GM21515 (cell line): ENCODE data around the gene ORAI2.
"Not testable (repeated sequence)": the region's sequence is repeated elsewhere in the genome, so short reads cannot be mapped to it uniquely, and the experiment has no call there.

Experiments
- ATAC-seq: cut with Tn5 transposase; IDR thresholded peaks from one replicate; pipeline ENCODE4 v1.9.1; 2021; ENCODE audit not compliant: unreplicated experiment

Gene ORAI2

DNA sequence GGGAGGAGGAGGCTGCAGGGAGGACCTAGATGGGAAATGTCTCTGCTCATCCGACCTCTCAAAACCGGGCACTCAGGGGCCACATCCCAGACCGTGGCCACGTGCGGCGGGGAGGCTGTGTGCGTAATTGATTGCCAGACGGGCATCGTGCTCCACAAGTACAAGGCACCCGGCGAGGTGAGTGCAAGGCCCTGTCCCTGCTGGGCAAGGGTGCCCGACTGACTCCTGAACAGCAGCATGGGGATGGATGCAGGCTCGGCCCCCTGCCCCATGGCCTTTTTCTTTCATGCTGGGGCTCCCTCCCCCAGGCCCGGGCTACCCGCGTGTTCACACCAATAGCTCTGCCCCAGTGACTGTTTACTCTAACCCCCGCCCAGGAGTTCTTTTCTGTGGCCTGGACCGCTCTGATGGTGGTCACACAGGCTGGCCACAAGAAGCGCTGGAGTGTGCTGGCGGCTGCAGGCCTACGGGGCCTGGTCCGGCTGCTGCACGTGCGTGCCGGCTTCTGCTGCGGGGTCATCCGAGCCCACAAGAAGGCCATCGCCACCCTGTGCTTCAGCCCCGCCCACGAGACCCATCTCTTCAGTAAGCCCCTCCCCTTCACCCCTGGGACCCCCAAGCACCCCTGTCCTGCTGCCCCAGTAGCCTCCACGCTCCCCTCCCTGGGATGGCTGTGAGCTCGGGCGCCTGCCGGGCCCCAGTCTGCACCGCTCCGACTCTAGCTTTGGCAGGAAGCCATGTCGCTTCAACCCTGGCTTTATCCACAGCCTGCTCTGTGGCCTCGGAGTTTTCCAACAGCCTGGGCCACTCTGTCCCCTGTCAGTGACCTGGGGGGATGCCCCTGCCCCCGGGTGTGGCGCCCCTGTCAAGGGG, 35.3 kb downstream of the ORAI2 start:
- no peak for ATAC-seq

- ATAC-seq = no peak
Measured at GRCh38 chr7:102469351-102469971, 36.1 kb downstream of the ORAI2 start.

DNA sequence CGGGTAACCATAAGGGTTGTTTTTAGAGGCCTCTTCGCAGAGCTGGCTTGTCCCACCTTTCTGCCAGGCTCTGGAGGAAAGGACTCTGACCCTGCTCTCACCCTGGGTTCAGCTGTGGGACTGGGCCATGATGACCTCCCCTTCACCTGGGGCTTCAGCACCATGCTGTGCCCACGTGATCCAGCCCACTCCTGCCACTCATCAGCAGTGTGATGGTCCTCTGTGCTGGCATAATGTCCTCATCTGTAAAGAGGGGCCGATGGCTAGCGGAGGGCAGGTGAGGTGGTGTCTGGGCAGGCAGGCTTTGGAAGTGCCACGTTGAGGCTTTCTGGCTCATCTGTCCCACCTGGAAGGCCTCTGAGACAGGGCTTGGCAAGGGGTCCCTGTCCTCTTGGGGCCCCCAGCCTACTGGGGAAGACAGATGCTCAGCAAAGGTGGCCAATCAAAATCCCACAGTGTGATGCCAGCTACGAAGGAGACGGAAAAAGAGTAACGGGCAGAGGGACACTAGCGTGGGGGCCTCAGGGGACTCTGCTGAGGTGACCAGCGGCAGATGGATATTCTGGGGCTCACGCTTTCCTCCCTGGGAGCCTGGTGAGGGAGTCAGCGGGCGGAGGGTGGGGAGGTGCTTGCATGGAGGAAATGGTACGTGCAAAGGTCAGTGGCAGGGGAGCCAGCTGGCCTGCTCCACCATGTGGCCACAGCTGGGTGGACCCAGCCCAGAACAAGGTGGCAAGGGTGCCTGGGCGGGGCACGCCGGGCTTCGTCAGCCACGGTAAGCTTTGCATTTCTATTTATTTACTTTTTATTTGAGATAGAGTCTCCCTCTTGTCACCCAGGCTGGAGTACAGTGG, 36.8 kb downstream of the ORAI2 start:
- no peak for ATAC-seq

DNA sequence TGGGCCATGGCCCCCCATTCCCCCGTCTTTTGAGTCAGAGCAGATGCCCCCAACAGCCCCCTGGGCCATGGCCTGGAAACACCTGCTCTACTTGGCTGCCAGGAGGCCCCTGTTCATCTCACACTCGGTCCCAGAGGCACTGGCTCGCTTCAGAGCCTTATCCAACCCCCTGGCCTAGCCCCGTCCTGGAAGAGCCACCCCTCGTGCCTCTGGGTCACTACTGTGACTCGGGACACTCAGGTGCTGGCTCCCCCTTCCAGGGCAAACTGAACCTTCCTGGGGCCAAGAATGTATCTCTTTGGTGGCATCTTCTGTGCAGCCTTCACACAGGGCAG, 38.4 kb downstream of the ORAI2 start:
- no peak for ATAC-seq

- ATAC-seq = no peak
Measured at GRCh38 chr7:102472126-102473041, 39.0 kb downstream of the ORAI2 start.

- ATAC-seq = no peak
Measured at GRCh38 chr7:102473271-102473991, 40.1 kb downstream of the ORAI2 start.

DNA sequence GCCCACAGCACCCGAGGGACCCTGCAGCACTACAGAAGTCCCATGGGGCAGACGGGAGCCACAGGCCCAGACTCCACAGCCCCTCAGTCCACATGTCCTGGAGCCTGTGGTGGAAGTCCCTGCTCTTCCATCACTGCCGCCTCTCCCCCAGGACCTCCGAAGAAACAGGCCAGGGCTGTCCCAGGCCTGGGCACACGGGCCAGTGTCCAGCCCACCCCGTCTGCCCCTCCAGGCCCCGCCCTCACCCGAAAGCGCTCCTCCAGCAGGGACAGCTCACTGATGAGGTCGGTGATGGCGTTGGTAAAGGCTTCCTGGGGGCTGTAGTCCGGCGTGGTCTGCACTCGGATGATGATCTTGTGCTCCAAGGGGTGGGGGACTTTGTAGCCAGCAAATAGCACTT, 40.7 kb downstream of the ORAI2 start:
- not testable (repeated sequence) for ATAC-seq

GRCh38 chr7:102474736-102475435, 41.5 kb downstream of the ORAI2 start:
- ATAC-seq = not testable (repeated sequence)

GRCh38 chr7:102478314-102479208, 45.2 kb downstream of the ORAI2 start, which contains the start of gene POLR2J:
TSS of gene POLR2J (minus strand) at chr7:102478922. CDS start at chr7:102478860, 62 bp downstream.
- ATAC-seq = peak; percentile 73

GRCh38 chr7:102479209-102479584, 45.8 kb downstream of the ORAI2 start:
- peak; percentile 41 for ATAC-seq

- not testable (repeated sequence) for ATAC-seq
Measured at GRCh38 chr7:102479982-102480637, 46.7 kb downstream of the ORAI2 start.

DNA sequence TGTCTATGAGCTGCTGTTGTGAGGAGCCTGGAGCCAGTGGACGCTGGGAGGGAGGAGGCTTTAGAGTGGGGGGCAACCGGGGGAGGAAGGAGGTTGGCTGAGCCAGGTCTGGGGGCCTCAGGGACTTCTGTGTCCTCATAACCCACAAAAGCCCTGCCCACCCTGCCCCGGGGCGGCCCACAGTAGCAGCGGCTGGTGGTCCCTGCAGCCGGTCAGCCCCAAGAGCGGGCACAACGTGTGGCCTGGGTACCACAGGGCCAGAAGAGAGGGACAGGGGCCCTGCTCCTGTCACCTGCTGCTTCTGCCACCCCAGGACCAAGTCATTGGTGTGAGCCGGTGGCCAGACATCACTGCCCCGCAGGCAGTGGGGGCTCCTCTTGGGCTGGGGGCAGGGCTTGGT, 48.6 kb downstream of the ORAI2 start:
- ATAC-seq = not testable (repeated sequence)

DNA sequence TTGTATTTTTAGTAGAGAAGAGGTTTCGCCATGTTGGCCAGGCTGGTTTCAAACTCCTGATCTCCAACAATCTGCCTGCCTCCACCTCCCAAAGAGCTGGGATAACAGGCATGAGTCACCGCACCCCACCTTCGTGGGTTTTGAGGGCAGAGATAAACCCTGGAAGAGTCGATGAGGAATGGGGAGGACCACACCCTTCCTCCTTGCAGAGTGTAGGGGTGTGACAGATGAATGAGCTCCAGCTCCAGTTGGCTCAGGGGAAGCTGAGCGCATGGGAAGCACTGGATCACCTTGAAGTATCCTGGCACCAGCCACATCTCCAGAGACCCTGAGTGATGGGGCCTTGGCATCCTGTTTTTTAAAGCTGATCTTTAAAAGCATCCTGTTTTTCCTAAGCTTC, 50.9 kb downstream of the ORAI2 start:
- ATAC-seq = not testable (repeated sequence)

- ATAC-seq = peak; percentile 41
Measured at GRCh38 chr7:102490529-102491075, 57.2 kb downstream of the ORAI2 start.

- ATAC-seq = peak; percentile 34
Measured at GRCh38 chr7:102493220-102493935, 60.0 kb downstream of the ORAI2 start.

- peak; percentile 2 for ATAC-seq
Measured at GRCh38 chr7:102494026-102494425, 60.7 kb downstream of the ORAI2 start.
